Measurements from ENCODE around the gene ARID1A.
"Not testable (repeated sequence)": the region's sequence is repeated elsewhere in the genome, so short reads cannot be mapped to it uniquely, and the experiment has no call there.

DNA sequence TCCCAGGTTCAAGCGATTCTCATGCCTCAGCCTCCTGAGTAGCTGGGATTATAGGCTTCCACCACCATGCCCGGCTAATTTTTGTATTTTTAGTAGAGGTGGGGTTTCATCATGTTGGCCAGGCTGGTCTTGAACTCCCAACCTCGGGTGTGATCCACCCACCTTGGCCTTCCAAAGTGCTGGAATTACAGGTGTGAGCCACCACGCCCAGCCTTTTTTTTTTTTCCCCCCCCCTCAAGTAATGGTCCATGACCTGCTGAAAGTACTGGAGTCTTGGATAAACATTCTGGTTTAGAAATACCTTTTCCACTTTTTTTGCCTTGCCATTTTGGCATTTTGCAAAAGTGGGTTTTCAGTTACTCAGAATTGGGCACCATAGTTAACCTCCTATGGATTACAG, 9.4 kb downstream of the ARID1A start:
- TF ChIP-seq, protein P1, sequence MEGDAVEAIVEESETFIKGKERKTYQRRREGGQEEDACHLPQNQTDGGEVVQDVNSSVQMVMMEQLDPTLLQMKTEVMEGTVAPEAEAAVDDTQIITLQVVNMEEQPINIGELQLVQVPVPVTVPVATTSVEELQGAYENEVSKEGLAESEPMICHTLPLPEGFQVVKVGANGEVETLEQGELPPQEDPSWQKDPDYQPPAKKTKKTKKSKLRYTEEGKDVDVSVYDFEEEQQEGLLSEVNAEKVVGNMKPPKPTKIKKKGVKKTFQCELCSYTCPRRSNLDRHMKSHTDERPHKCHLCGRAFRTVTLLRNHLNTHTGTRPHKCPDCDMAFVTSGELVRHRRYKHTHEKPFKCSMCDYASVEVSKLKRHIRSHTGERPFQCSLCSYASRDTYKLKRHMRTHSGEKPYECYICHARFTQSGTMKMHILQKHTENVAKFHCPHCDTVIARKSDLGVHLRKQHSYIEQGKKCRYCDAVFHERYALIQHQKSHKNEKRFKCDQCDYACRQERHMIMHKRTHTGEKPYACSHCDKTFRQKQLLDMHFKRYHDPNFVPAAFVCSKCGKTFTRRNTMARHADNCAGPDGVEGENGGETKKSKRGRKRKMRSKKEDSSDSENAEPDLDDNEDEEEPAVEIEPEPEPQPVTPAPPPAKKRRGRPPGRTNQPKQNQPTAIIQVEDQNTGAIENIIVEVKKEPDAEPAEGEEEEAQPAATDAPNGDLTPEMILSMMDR (IDR thresholded peaks at IDR 0.05) = not testable (repeated sequence)
- not testable (repeated sequence) for TF ChIP-seq POLR2AphosphoS5 (IDR thresholded peaks at IDR 0.05); POLR2A (IDR thresholded peaks at IDR 0.05; ENCODE audit: low read depth)

All from esophagus muscularis mucosa (tissue), 3 donors.